GM19463 (cell line): Measurements from ENCODE around the gene H1-8.

ENCODE experiments used
- ATAC-seq: cut with Tn5 transposase; IDR thresholded peaks from one replicate; pipeline ENCODE4 v1.9.1; 2021; ENCODE audit warnings: mild to moderate bottlenecking, moderate library complexity; ENCODE audit not compliant: unreplicated experiment

The H1-8 gene

GRCh38 chr3:129592381-129593131 lies 49.6 kb downstream of the H1-8 start:
- ATAC-seq, result no peak

- no peak for ATAC-seq
Measured at GRCh38 chr3:129593230-129593594, 50.2 kb downstream of the H1-8 start.

- no peak for ATAC-seq
Measured at GRCh38 chr3:129593595-129594339, 50.8 kb downstream of the H1-8 start.

GRCh38 chr3:129594409-129594808 lies 51.4 kb downstream of the H1-8 start:
- ATAC-seq, result no peak

- no peak for ATAC-seq
Measured at GRCh38 chr3:129594907-129595390, 52.0 kb downstream of the H1-8 start.

GRCh38 chr3:129595544-129596193 lies 52.7 kb downstream of the H1-8 start:
- no peak for ATAC-seq

GRCh38 chr3:129596194-129597086 lies 53.5 kb downstream of the H1-8 start:
- ATAC-seq, result no peak

GRCh38 chr3:129597087-129597999 lies 54.4 kb downstream of the H1-8 start:
- ATAC-seq, result no peak

GRCh38 chr3:129598000-129598381 lies 55.0 kb downstream of the H1-8 start:
- no peak for ATAC-seq

- ATAC-seq, result no peak
Measured at GRCh38 chr3:129598484-129598883, 55.5 kb downstream of the H1-8 start.

GRCh38 chr3:129599073-129599472 lies 56.1 kb downstream of the H1-8 start:
- ATAC-seq, result no peak

- no peak for ATAC-seq
Measured at GRCh38 chr3:129599607-129600006, 56.6 kb downstream of the H1-8 start.

- ATAC-seq, result no peak
Measured at GRCh38 chr3:129600348-129600747, 57.4 kb downstream of the H1-8 start.
